AG04450 (cell line): Measurements from ENCODE around the gene TMTC1. TPM values are rescaled to one million over a fixed set of nuclear protein-coding genes. Genes with fewer than 3 reads are reported as not detected.
"Not testable (repeated sequence)": the region's sequence is repeated elsewhere in the genome, so short reads cannot be mapped to it uniquely, and the experiment has no call there.

Experiments used
- CTCF ChIA-PET: fragments of 300-600, 350-600 bp; formaldehyde crosslinking; extraction: SDS; loops from one replicate; lab custom pipeline; 2022; ENCODE audit warnings: antibody characterized with exemption, inconsistent platforms; lab: Charles Lee
- POLR2A ChIA-PET: fragments of 350-600 bp; formaldehyde crosslinking; extraction: SDS; loops from one replicate; lab custom pipeline; 2021; ENCODE audit warnings: antibody characterized with exemption, inconsistent platforms; lab: Yijun Ruan, JAX
- DNase-seq: peaks from one replicate; pipeline ENCODE4 v3.0.0-alpha.2; 2011; ENCODE audit warnings: low read depth, low spot score
- H3K27ac ChIP-seq: one replicate; pipeline ENCODE4 v1.5.1; 2012; ENCODE audit warnings: low read depth, low read length, control low read depth
- H3K27me3 ChIP-seq: one replicate; pipeline ENCODE4 v1.6.0; 2012; ENCODE audit warnings: low read length; ENCODE audit not compliant: control insufficient read depth, insufficient read depth
- H3K4me3 ChIP-seq: 2 replicates; pipeline ENCODE4 v1.5.1; 2011; ENCODE audit warnings: mild to moderate bottlenecking, low read depth, low read length, control low read depth
- H3K9me3 ChIP-seq: 2 replicates; pipeline ENCODE4 v1.5.1; 2012; ENCODE audit warnings: low read length; ENCODE audit not compliant: control insufficient read depth, insufficient read depth
- CTCF ChIP-seq: IDR thresholded peaks from 2 replicates; pipeline ENCODE4 v1.5.1; 2011; ENCODE audit warnings: low read depth, low read length, control low read depth, inconsistent platforms
- polyA plus RNA-seq: library from polyadenylated mRNA; depleted of rRNA; stranded (reverse); fragments of >200 nt; gene quantifications from 2 replicates; pipeline ENCODE4 v1.2.3, GENCODE V29; 2011

Gene TMTC1
- polyA plus RNA-seq, 1 experiment = 66.8 TPM

GRCh38 chr12:29634057-29634456 is 149.7 kb downstream of the TMTC1 start:
- H3K4me3 ChIP-seq = no peak overlapping the region
- no peaks in the 10 kb centered on the region for H3K27me3 ChIP-seq
- ChIA-PET CTCF (no interaction called here), POLR2A (no interaction called here)
- DNase-seq = no peak
- TF ChIP-seq CTCF = no peak
- no peaks in the 10 kb centered on the region for H3K9me3 ChIP-seq
- no peak overlapping the region for H3K27ac ChIP-seq

- POLR2A ChIA-PET, CTCF ChIA-PET: not testable (repeated sequence)
These were observed 153.6 kb downstream of the TMTC1 start for GRCh38 chr12:29630164-29630563.

GRCh38 chr12:29627221-29627620 is 156.5 kb downstream of the TMTC1 start:
- no peak overlapping the region for H3K4me3 ChIP-seq
- ChIA-PET CTCF (interaction anchor here (0.6 kb wide), 1 partner anchor 34 kb away, joined by 3 read pairs; no protein-coding TSS in a partner anchor), POLR2A (no interaction called here)
- 0 out of 2 replicates have a peak, but pooled peaks cover 3% of the 10 kb centered on the region for H3K9me3 ChIP-seq
- H3K27ac ChIP-seq = no peak overlapping the region
- no peak for DNase-seq
- H3K27me3 ChIP-seq = no peaks in the 10 kb centered on the region
- TF ChIP-seq CTCF = no peak

More at GRCh38 chr12:29630164-29630563, 153.6 kb downstream of the TMTC1 start:
- H3K9me3 ChIP-seq, H3K27me3 ChIP-seq, H3K27ac ChIP-seq, DNase-seq, H3K4me3 ChIP-seq: not testable (repeated sequence)

GRCh38 chr12:29625359-29625953 is 158.3 kb downstream of the TMTC1 start:
- POLR2A ChIA-PET = no interaction called here
- H3K27ac ChIP-seq = no peak overlapping the region
- DNase-seq = no peak
- CTCF ChIA-PET = interaction anchor here (0.6 to 1.0 kb wide), 3 partner anchors 16 to 72 kb away, joined by 3 read pairs; no protein-coding TSS in a partner anchor
- no peak for TF ChIP-seq CTCF
- no peak overlapping the region for H3K4me3 ChIP-seq
- H3K27me3 ChIP-seq = no peaks in the 10 kb centered on the region
- 0 out of 2 replicates have a peak, but pooled peaks cover 3% of the 10 kb centered on the region for H3K9me3 ChIP-seq

- ChIA-PET CTCF (no interaction called here), POLR2A (no interaction called here)
- no peak for DNase-seq
- Histone ChIP-seq H3K4me3 (no peak overlapping the region), H3K27ac (no peak overlapping the region), H3K9me3 (no peaks in the 10 kb centered on the region), H3K27me3 (no peaks in the 10 kb centered on the region)
- TF ChIP-seq CTCF = no peak
These were observed 161.5 kb downstream of the TMTC1 start for GRCh38 chr12:29622251-29622650.
